ELR (cell line): ENCODE data around the gene SMIM9.
"Not testable (repeated sequence)": the region's sequence is repeated elsewhere in the genome, so short reads cannot be mapped to it uniquely, and the experiment has no call there.

Experiments used
- DNase-seq: peaks from one replicate; pipeline ENCODE4 v3.0.0-alpha.2; 2015; ENCODE audit warnings: low read depth

The SMIM9 gene

DNA sequence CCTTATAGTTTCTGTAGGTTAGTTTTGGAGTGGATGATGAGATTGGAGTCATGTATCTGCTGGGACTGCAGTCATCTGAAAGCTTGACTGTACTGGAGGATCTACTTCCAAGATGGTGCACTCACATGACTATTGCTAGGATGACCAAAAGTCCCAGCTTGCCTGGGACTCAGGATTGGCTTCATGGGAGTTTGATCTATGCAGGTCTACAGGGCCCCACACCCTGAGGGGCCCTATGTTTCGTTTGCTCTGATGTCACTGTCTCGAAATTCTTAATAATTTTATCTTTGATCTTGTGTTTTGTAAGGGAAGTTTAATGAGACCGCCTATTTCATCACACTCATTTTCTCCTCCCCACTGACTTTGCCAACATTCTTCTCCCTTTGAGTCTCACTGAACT, at the start of gene SMIM9:
SMIM9 (minus strand) TSS at position 101 of the 400 bp plus-strand sequence. CDS start 3,806 bp downstream, outside the sequence.
- no peak for DNase-seq

DNA sequence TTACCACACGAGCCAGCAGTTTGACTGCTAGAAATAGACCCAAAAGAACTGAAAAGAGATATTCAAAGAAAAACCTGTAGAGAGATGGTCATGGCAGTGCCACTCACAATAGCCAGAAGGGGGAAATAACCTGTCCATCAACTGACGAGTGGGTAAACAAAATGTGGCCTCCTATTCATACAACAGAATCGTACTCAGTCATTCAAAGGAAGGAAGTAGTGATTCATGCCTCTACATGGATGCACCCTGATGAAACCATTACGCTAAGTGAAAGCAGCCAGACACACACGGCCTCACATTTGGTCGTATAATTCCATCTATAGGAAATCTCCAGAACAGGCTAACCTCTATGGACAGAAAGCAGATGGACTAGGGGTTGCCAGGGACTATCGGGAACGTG, 49.6 kb upstream of the SMIM9 start:
- not testable (repeated sequence) for DNase-seq

DNA sequence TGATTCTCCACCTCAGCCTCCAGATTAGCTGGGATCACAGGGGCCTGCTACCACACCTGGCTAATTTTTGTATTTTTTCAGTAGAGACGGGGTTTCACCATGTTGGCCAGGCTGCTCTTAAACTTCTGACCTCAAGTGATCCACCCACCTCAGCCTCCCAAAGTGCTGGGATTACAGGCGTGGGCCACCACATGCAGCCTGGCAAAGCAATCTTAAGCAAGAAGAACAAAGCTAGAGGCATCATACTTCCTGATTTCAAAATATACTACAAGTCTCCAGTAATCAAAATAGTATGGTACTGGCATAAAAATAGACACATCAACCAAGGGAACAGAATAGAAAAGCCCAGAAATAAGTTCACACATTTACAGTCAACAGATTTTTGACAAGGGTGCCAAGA, 38.9 kb upstream of the SMIM9 start:
- no peak for DNase-seq

DNA sequence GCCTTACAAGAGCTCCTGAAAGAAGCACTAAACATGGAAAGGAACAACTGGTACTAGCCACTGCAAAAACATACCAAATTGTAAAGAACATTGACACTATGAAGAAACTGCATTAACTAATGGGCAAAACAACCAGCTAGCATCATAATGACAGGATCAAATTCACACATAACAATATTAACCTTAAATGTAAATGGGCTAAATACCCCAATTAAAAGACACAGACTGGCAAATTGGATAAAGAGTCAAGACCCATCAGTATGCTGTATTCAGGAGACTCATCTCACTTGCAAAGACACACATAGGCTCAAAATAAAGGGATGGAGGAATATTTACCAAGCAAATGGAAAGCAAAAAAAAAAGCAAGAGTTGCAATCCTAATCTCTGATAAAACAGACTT, 34.1 kb upstream of the SMIM9 start:
- DNase-seq, result not testable (repeated sequence)

DNA sequence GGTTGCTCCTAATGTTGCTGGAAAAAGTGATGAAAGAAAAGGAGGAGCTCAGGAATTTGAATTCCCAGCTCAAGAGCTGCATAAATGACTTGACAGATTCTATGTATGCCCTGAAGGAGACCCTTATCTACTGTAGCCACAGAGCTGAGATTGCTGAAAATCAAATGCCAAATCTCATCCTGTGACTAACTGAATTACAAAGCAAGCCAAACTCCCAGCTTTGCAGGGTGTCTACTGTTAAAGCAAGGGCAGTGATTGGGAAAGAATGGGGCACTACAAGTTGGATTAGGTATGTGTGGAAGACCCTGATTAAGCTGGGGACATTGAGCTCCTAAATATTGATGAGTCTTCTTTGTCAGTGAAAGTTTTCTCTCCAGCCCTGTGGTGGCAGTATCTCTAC, 20.8 kb upstream of the SMIM9 start:
- DNase-seq, result no peak

DNA sequence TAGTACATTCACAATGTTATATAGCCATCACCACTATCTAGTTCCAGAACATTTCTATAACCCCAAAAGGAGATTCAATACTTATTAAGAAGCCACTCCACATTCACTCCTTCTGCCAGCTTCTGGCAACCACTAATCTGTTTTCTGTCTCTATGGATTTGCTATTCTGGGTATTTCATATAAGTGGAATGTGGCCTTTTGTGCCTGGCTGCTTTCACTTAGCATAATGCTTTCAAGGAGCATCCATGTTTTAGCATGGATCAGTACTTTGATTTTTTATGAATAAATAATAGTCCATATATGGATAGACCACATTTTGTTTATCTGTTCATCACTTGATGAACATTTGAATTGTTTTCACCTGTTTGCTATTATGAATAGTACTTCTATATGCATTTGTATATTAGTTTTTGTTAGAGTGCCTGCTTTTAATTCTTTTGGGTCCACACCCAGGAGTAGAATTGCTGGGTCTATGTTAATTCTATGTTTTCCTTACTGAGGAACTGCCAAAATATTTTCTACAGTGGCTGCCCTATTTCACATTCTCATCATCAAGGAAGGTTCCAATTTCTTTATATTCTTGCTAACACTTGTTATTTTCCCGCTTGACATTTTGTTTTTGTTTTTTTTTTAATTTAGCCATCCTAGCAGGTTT, 16.6 kb upstream of the SMIM9 start:
- DNase-seq, result no peak

DNA sequence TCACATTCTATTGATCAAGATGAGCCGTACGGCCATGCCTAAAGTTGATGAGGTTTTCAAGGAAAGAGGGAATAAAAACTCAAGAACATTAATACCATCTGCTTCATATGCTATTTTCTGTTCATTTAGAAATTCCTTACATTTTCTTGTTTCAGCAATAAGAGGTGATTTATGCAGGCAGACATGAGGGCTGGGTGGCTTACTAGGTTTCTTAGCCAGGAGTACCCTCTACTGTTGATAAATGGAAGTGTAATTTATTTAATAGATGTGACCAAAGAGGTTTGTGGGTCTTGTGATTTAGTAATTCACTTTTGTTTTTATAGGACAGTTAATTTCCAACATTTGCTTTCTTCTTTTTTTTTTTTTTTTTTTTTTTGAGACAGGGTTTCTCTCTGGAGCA, 6.4 kb upstream of the SMIM9 start:
- peak; percentile 67 for DNase-seq

DNA sequence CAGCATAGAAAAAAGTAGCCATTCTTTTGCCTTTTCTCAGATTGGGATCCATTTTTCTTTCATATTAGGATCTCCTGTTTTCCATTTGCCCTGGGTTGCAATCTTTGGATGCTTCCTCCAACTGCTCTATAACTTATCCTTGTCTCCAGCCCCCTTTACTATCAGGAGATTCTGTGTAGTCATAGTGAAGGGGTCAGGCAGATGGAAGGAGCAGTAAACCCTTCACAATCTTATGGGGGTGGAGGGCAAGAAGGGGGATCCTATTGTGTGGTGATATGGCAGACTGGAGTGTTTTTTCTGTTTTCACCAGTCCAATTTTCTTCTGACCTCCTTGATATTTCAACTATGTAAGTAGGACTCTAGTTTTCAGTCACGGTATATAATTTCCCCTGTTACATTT, 1.7 kb upstream of the SMIM9 start:
- no peak for DNase-seq

DNA sequence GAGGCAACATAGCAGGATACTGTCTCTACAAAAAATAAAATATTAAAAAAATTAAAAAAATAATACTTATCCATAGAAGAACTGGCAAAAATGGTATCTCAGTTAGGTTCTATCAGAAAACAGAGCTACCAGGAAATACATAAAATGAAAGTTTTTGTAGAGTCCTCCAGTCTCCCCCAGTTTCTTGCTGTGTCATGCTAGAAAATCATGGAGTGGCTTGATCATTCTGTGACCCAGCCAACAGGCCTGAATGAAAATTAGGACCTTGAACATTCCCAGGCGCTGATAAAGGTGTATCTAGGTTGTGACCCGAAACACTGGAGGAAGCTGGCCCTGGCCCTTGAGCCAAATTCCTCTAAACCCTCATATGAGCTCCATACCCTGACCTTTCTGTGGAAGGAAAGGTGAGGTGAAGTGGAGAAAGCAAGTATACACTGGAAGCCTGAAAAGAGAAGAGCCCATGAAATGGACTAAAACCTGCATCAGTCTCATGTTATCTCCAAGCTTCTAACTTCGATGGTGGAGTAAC, 652 bp downstream of the SMIM9 start:
- no peak for DNase-seq

DNA sequence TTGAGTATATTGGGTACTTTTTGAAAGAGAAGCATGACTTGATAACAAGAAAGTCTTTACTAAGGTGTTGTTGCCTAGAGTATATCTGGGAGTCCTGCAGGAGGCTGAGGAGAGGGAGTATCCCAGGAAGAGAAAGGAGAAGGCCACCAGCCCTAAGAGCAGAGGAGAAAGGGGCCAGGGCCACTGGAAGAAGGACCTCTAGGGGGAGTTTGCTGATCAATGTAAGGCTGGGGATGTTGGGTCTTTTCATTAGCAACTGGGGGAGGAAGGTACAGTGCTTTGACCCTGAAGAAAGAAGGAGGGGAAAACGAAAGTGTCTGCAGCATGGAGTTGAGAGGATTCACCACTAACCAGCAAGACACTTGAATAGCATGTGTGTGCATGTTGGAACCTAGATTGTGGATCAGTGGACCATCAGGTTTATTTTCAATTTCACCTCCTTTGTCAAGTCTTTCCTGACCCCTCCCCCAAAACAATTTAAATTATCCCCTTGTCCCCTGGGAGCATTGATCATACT, 4.5 kb downstream of the SMIM9 start:
- no peak for DNase-seq

DNA sequence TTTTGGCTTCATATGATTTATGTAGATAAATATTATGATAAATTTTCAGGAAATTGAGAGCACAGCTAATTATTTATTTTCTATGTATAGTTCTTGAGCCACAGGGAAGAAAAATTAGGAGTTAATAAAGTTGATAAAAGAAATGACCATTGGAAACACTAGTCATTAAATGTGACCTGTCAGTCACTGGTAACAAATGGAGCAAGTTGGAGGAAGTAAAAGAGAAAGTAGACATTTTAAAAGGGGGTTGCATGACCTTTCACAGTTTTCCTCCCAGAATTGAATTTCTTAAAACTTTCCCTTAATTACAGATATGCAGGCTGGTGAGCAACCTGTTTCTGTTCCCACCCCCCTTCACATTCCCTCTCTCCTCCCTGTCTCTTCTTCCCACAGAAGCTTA, 5.3 kb downstream of the SMIM9 start:
- no peak for DNase-seq

DNA sequence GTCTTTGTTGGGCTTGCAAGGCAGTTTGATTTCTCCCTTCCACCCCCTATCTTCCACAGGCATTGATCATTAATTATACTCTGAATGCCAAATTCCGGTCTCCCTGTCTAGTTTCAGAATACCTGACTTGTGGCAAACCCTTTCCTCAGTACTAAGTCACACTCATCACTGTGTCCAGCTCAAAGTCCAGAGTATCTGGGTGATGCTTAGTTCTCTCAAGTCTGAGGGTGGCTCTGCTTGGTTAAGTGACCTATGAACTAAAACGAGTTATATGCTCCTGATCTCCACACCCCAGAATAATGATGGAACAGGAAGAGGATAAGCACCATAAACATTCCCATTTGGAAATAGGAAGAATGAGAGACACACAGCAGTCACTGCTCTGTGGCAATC, 6.5 kb downstream of the SMIM9 start:
- DNase-seq, result no peak

DNA sequence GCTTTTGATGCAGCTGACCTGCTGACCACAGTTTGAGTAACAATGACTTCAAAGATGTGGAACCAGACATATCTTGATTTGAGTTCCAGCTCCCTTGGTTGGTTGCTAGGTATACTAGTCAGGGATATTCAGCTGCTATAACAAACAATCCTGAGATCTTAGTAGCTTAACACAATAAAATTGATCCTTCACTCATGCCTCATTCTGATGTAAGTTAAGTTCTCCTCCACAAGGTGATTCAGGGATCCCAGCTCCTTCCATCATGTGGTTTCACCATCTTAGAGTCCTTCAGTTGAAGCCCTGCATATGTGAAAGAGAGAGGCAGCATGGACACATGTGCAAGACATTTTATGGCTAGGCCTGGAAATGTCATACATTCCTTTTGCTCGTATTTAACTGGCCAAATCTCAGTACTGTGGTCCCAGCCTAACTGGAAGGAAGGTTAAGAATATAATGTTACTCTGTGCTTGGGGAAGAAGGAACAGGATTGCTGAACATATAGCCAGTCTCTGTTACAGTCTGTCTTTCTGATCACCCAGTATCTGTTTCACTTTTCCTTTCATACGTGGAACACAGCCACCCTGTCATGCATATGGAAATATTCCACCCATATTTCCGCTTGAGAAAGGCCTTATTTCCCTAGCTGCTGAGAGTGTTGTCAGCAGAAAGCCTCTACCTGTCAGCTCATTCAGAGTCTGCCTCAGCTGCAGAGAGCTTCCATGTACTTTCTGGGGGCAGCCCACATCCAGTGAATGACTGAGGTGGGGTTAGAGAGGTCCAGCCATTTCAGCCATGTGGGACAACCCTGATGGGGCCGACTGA, 7.1 kb downstream of the SMIM9 start:
- DNase-seq, result no peak

DNA sequence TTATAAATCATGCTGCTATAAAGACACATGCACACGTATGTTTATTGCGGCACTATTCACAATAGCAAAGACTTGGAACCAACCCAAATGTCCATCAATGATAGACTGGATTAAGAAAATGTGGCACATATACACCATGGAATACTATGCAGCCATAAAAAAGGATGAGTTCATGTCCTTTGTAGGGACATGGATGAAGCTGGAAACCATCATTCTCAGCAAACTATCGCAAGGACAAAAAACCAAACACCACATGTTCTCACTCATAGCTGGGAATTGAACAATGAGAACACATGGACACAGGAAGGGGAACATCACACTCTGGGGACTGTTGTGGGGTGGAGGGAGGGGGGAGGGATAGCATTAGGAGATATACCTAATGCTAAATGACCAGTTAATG, 8.9 kb downstream of the SMIM9 start:
- not testable (repeated sequence) for DNase-seq

DNA sequence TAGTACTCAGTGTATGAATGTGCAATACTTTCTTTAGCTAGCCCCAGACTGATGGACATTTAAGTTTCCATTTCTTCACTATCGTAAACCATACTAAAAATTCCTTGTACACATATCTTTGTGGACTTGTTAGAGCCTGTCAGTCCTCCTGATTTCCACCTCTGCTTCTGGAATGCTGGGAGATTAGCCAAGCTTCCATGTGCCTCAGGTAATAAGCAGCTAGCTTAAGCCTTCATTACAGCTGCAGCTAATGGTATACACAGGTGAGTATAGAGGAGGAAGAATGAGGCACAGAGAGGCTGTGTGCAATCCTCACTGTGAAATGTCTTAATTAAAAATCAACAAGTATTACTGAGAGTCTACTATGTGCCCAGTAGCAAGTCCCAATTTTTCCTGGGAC, 9.8 kb downstream of the SMIM9 start:
- DNase-seq, result no peak

DNA sequence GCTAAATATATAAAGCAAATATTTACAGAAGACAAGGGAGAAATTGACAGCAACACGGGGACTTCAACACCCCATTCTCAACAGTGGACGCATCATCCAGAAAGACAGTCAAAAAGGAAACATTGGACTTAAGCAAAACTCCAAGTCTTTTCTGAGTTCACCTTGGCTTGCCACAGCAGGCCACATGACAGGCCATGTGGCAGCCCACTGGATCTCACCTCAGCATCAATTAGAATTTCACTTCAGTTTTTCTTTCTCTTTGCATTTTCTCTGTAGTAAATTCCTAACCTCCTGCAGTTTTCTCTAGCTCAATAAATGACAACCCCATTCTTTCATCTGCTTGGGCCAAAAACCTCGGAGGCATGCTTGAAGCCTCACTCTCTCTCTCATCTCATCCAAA, 12.4 kb downstream of the SMIM9 start:
- DNase-seq, result no peak

DNA sequence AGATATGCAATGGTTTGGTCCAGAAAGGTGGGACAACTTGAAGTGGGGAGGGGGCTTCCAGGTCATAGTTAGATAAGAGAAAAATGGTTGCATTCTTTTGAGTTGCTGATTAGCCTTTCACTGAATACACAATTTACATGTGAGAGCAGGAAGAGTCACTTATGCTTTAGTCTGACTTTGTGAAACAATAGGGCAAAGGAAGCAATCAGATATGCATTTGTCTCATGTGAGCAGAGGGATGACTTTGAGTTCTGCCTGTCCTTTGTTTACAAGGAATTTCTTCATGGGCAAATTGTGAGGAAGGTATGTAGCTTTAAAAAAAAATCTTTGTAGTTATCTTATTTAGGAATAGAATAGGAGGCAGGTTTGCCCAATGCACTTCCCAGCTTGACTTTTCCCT, 12.9 kb downstream of the SMIM9 start:
- no peak for DNase-seq

DNA sequence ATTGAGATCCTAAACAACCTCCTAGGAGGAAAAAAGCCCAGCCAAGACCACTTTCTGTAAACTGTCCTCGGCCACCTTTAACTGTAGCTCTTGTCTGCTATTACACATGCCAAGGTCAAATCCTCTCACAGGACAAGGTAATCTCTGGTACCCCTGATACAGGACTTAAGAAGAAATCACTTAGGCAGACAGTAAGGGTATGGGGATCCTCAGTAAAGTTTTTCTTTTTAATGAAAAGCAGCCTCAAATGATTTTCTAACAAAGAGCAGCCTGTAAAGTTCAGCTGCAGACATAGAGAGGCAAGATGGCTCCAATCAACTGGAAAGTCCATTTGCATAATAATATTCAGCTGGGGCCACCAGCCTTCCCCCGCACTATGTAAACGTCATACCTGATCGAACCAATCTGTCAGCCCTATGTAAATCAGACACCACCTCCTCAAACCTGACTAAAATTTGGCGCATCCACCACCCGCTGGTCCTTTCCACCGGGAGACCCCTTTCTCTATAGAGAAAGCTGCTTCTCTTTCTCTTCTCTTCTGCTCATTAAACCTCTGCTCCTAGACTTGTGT, 14.6 kb downstream of the SMIM9 start:
- no peak for DNase-seq

DNA sequence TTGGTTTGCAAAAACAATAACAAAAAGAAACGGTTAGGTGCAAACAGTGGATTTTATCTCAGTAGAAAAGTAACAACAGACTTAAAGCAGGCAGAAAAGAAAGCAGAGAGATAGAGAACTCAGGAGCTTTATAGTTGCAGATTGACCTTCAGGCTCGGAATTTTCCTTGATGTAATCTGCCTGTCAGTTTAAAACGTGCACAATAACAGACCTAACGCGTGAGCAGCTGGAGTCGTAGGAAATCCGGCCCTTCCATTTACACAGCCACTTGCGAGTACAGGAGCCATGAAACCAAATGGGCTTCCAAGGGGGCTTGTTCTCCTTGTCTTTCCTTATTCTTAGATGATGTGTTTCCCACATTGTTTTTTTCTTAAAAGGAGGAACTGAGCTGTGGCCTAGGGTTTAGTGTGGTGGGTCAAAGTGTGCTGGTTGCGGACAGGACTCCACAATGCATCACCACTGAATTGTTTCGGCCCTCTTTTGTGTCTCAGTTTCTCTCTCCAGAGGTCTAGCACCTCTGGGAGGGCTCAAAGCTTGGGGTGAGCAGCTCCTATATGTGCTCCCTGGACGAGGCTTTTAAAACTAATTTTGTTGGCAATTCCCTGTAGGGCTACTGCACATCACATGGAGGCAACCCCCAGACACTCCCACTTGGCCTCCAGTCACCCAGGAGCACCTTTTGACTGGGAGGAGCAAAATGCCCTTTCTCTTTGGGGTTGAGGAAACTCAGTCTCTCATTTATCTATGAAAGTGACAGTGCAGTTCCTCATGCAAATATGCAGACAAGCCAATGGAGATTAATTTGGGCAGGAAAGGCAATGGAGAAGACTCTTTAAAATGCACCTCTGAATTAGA, 15.3 kb downstream of the SMIM9 start:
- DNase-seq, result no peak

DNA sequence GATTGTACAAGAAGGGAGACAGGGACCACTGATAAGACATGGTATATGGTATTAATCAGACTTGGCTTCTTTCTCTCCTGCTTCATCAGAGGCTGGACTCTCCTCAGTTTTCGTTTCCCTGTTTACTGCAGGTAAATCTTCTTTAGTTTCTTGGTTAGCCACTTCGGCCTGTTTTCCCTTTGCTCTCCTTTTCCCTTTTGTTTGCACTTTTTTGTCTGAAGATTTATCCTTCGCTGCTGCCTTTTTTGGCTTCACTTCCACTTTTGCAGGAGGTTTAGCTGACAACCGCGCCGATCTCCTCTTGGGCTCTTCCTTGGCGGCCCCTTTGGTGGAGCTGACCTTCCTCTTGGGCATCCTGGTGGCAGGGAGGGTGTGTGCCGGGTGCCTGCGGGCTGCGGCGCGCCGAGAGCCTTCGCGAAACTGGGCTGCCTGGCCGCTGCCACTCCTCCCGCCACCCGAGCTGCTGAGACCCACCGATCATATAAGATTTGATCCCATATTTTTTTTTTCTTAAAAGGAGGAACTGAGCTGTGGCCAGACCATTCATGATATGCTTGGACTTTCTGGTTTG, 17.3 kb downstream of the SMIM9 start:
- not testable (repeated sequence) for DNase-seq

DNA sequence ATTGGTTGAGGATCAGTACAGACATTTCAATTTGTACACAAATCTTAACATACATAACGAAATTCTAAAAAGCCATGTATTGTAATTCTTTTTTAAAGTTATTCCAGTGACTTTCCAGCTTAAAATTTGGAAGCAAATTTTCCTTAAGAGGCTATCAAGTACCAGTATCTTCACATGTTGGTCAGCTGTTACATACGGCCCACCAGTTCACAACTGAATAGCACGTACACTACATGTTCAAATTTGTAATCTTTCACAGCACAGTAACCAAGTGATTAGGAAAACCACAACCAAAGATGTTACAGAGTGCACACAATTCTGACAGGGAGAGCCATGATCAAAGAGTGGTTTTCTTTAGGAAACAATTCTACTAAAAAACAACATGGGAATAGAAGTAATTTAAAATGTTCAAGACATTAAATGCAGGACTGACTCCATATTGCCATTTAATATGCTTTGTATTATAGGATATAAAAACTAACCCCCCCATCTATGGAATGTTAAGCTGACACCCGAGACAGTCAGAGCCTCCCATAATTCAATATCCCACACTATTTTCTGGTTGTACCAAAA, 18.1 kb downstream of the SMIM9 start:
- DNase-seq, result not testable (repeated sequence)
